ENCODE measurements around the gene FGD5. TPM values are rescaled to one million over a fixed set of nuclear protein-coding genes. Genes with fewer than 3 reads are reported as not detected.

The FGD5 gene
- total RNA-seq, 1 donor from 2014 or later, result 57.4 TPM

Other genes with a start within 250 kb of the FGD5 start
- 31.0 TPM for gene CCDC174, start 167.2 kb upstream of the FGD5 start, total RNA-seq
- gene C3orf20, start 143.8 kb upstream of the FGD5 start, total RNA-seq, result 0.18 TPM
- gene NR2C2, start 128.6 kb downstream of the FGD5 start, total RNA-seq, result 56.6 TPM
- gene MRPS25, start 246.4 kb downstream of the FGD5 start, total RNA-seq, result 48.9 TPM